ENCODE measurements around the gene PSMG3.

PSMG3 gene

DNA sequence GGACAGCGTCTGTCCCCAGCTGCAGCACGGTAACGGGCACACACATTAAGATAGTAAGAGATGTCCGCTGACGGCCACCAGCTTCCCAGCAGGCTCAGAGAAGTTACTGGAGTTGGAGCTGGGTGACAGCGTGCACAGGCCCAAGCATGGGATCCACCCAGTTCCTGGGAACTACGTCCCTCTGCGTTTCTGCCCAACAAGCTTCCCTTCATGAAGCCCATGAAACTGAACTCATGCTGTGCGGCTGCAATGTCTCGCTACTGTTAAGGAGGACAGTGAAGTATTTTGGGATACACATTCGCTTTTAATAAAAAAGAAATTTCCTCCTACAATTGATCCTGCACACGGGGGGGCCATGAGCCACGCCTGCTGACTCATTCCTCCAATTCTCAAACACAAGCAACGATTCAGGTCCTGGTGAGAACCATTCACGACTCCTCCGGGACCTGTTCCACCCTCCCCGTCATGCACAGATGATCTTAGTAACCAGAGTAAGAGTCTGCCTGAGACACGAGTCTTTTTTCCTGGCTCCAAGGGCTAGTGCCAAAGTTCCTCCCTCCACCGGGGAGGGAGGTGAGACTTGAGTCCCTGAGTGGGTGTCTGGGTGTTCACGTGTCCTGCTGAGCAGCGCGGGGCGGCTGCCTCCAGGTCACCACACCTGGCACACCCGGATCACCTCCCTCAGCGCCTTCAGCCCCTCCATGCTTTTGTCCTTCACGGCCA is 2.6 kb downstream of the PSMG3 start:
- TF ChIP-seq, protein P1, sequence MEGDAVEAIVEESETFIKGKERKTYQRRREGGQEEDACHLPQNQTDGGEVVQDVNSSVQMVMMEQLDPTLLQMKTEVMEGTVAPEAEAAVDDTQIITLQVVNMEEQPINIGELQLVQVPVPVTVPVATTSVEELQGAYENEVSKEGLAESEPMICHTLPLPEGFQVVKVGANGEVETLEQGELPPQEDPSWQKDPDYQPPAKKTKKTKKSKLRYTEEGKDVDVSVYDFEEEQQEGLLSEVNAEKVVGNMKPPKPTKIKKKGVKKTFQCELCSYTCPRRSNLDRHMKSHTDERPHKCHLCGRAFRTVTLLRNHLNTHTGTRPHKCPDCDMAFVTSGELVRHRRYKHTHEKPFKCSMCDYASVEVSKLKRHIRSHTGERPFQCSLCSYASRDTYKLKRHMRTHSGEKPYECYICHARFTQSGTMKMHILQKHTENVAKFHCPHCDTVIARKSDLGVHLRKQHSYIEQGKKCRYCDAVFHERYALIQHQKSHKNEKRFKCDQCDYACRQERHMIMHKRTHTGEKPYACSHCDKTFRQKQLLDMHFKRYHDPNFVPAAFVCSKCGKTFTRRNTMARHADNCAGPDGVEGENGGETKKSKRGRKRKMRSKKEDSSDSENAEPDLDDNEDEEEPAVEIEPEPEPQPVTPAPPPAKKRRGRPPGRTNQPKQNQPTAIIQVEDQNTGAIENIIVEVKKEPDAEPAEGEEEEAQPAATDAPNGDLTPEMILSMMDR (IDR thresholded peaks at IDR 0.05; ENCODE audit: low read depth, low read length), result no peak
- DNase-seq (ENCODE audit: extremely low read depth, low read depth), result no peak

DNA sequence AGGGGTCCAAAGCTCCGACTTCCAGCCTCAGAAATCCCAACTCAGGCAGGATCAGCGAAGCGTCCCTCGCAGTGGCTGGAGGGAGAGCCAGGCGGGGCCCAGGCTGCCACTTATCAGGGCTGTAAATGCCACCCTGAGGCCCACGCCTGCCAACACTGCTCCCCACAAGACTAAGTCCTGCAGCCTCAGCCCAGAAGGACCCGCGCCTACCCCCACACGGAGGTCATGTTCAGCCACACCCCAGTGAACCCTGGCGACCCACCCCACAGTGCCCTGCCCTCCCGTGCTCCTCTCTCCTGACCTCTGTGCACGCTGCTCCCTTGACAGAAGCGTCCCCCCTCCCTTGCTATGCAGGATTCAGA is 3.2 kb downstream of the PSMG3 start:
- TF ChIP-seq, protein P1 (IDR thresholded peaks at IDR 0.05; ENCODE audit: low read depth, low read length), result no peak
- DNase-seq (ENCODE audit: extremely low read depth, low read depth), result no peak

DNA sequence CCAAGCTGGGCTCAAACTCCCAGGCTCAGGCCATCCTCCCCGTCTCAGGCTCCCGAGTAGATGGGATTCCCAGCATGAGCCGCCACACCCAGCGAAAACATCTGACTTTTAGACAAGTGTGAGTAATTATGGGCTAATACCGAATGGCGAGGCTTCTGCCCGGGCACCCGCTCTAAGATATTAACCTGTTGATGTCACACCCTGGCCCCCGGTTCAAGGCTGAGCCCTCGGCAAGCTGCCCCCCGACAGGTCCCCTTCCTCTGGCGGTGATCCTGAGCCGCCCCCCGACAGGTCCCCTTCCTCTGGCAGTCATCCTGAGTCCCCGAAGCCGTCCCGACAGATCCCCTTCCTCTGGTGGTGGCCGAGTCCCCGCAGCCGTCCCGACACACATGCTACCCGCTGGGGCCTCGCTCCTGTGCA is 5.2 kb downstream of the PSMG3 start:
- DNase-seq (ENCODE audit: extremely low read depth, low read depth), result no peak
- TF ChIP-seq, protein P1 (IDR thresholded peaks at IDR 0.05; ENCODE audit: low read depth, low read length), result no peak

DNA sequence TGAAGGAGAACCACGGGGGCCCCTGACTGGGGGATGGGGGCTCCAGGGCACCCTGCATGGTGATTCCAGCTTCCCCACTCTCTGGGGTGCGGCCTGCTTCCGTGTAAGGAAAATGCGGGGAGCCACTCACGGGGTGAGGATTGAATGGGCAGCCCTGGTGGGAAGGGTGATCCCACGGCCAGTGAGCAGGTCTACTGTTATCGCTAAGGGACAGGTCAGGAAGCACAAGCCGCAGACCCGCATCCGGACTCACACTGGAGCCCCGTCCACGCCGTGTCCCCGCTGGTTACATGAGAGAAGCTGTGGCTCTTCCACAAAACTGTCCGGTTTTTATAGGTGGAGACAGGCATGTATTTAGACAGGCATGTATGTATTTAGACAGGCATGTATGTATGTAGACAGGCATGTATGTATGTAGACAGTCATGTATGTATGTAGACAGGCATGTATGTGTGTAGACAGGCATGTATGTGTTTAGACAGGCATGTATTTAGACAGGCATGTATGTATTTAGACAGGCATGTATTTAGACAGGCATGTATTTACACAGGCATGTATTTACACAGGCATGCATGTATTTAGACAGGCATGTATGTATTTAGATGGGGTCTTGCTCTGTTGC is 5.7 kb downstream of the PSMG3 start:
- DNase-seq (ENCODE audit: extremely low read depth, low read depth), result no peak
- TF ChIP-seq, protein P1 (IDR thresholded peaks at IDR 0.05; ENCODE audit: low read depth, low read length), result no peak

DNA sequence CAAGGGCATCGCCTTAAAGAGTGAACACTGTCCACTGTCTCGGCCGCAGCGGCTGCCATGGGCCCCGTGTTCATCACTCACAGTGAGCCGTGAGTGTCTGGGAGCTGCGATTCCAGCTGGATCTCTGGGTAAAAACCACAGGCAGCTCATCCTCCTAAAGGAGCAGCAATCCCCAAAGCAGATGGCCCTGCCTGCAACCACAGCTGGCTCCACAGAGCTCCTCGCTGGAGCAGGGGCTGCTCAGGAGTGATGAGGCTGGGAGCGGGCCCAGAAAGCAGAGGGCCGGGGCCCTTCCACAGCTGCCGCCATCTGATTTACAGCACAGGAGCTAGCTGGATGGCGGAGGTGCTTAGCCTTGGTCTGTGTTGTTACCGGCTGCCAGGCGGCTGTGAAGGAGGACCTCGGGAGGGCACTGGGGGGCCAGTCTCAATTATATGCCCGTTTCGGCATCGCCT is 7.2 kb downstream of the PSMG3 start:
- no peak for DNase-seq (ENCODE audit: extremely low read depth, low read depth)
- TF ChIP-seq, protein P1 (IDR thresholded peaks at IDR 0.05; ENCODE audit: low read depth, low read length), result no peak

DNA sequence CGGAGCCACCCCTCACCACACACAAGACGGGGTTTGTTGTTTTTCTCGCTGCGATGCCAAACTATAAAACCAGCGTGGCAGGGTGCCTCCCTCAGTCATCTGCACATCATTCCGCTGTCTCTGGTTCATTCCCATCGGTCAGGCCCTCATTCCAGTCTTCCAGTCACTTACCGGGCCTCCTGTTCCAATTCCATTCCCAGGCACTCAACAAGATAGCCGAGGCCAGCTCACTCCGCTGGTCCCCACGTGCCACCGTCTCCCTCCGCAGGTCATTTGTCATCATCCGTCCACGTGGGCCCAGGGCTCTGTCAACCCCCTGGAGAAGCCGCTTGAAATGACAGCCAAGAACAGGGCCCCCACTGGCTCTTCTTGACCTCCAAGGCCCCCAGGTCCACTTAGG is 7.7 kb downstream of the PSMG3 start:
- DNase-seq (ENCODE audit: extremely low read depth, low read depth), result no peak
- TF ChIP-seq, protein P1 (IDR thresholded peaks at IDR 0.05; ENCODE audit: low read depth, low read length), result no peak
